Epithelial cell of alveolus of lung (primary cell): Measurements from ENCODE around the gene RECQL. TPM values are rescaled to one million over a fixed set of nuclear protein-coding genes. Genes with fewer than 3 reads are reported as not detected.

Experiments used
- total RNA-seq: library from RNA; depleted of rRNA; stranded (reverse); fragments of >200 nt; gene quantifications from 2 replicates; pipeline ENCODE4 v1.2.1, GENCODE V29; 2015

RECQL gene
- total RNA-seq: 37.4 and 66.6 TPM in 2 replicates

GRCh38 chr12:21501258-21502163 is at the start of gene RECQL, which contains the start of gene GOLT1B:
RECQL (minus strand) TSS chr12:21501635; CDS start chr12:21499570, 2,065 bp downstream.
GOLT1B (plus strand) TSS chr12:21501789; CDS start chr12:21501924, 135 bp downstream.

GRCh38 chr12:21526053-21526452 is 24.6 kb upstream of the RECQL start, which contains the start of gene SPX:
SPX (plus strand) TSS chr12:21526296; CDS start chr12:21526473, 177 bp downstream.

Other genes with a start within 250 kb of the RECQL start
- gene SLCO1A2, start 166.7 kb downstream of the RECQL start, total RNA-seq: not detected in 2 replicates
- not detected in 2 replicates for gene IAPP, start 128.7 kb downstream of the RECQL start, total RNA-seq
- 9.3 and 9.7 TPM in 2 replicates for gene PYROXD1, start 64.0 kb downstream of the RECQL start, total RNA-seq
- gene GOLT1B, start 154 bp upstream of the RECQL start, total RNA-seq: 54.1 and 64.6 TPM in 2 replicates
- 0.48 and 0.91 TPM in 2 replicates for gene SPX, start 24.7 kb upstream of the RECQL start, total RNA-seq
- gene GYS2, start 103.2 kb upstream of the RECQL start, total RNA-seq: not detected in 2 replicates
- gene LDHB, start 156.2 kb upstream of the RECQL start, total RNA-seq: 575 and 703 TPM in 2 replicates